ENCODE data around the gene CNKSR3.

The CNKSR3 gene

DNA sequence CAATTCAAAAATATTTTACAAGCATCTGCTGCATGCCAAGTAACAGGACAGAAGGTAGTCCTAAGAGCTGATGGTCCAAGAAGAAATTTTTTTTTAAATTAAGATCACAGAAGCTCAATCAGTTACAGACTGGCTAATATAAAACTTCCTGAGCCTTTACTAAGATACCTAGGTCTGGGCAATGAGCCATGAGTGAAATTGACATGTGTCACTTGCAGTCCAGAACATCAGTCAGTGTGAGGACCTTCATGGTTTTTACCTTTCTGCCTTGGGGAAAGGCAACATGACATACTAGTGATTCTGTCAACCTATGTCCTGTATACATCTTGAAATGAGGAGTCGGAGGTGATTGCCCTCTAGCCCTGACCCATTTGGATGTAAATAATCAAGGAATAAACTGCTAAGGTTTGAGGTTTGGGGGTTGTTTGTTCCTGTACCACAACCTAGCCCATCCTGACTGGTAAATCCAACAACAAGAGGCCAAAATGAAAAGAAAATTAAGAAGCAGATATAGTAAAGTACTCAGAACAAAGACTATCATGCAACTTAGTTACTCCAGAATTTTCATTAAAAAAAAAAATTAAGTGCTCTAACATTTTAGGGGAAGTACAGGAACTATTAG is 70.0 kb downstream of the CNKSR3 start:
- Histone ChIP-seq H3K36me3 (ENCODE audit: control insufficient read depth, insufficient read depth, low read length) (no peaks in the 10 kb centered on the region), H3K27ac (ENCODE audit: insufficient read depth, low read length, poor library complexity, severe bottlenecking) (no peak overlapping the region), H3K4me3 (ENCODE audit: insufficient read depth, low read depth, low read length, poor library complexity, severe bottlenecking) (no peak overlapping the region), H3K4me1 (ENCODE audit: control insufficient read depth, insufficient read depth, low read length, poor library complexity, severe bottlenecking) (no peaks in the 10 kb centered on the region), H3K27me3 (replicated peaks; ENCODE audit: control insufficient read depth, insufficient read depth, low read length, poor library complexity, severe bottlenecking) (no peaks in the 10 kb centered on the region), H3K9me3 (ENCODE audit: control insufficient read depth, low read length) (no peaks in the 10 kb centered on the region)
- no peak for DNase-seq

DNA sequence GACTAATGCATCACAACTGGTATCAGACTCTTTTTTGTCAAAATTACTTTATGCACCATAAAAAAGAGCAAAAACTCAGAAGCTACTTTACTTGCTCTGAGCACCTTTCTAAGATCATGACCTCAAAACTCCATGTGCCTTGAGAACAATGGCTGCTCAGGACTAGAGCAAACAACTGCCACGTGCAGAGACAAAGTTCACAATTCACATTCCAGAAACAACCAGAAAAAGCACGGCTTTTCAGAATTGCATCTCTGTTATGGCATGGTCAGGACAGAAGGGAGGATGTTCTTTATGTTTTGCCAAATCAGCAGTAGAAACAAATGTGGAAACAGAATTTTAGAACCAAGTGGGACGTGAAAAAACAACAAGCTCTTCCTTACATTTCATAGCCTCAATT is 70.5 kb downstream of the CNKSR3 start:
- Histone ChIP-seq H3K4me3 (ENCODE audit: insufficient read depth, low read depth, low read length, poor library complexity, severe bottlenecking) (no peak overlapping the region), H3K36me3 (ENCODE audit: control insufficient read depth, insufficient read depth, low read length) (no peaks in the 10 kb centered on the region), H3K27me3 (replicated peaks; ENCODE audit: control insufficient read depth, insufficient read depth, low read length, poor library complexity, severe bottlenecking) (no peaks in the 10 kb centered on the region), H3K9me3 (ENCODE audit: control insufficient read depth, low read length) (no peaks in the 10 kb centered on the region), H3K4me1 (ENCODE audit: control insufficient read depth, insufficient read depth, low read length, poor library complexity, severe bottlenecking) (no peaks in the 10 kb centered on the region), H3K27ac (ENCODE audit: insufficient read depth, low read length, poor library complexity, severe bottlenecking) (no peak overlapping the region)
- DNase-seq, result no peak

- no peak for DNase-seq
- H3K9me3 ChIP-seq (ENCODE audit: control insufficient read depth, low read length), result no peaks in the 10 kb centered on the region
- no peaks in the 10 kb centered on the region for H3K4me1 ChIP-seq (ENCODE audit: control insufficient read depth, insufficient read depth, low read length, poor library complexity, severe bottlenecking)
- no peaks in the 10 kb centered on the region for H3K27me3 ChIP-seq (replicated peaks; ENCODE audit: control insufficient read depth, insufficient read depth, low read length, poor library complexity, severe bottlenecking)
- no peak overlapping the region for H3K27ac ChIP-seq (ENCODE audit: insufficient read depth, low read length, poor library complexity, severe bottlenecking)
- H3K4me3 ChIP-seq (ENCODE audit: insufficient read depth, low read depth, low read length, poor library complexity, severe bottlenecking), result no peak overlapping the region
- H3K36me3 ChIP-seq (ENCODE audit: control insufficient read depth, insufficient read depth, low read length), result no peaks in the 10 kb centered on the region
Measured at GRCh38 chr6:154438882-154439415, 71.5 kb downstream of the CNKSR3 start.

DNA sequence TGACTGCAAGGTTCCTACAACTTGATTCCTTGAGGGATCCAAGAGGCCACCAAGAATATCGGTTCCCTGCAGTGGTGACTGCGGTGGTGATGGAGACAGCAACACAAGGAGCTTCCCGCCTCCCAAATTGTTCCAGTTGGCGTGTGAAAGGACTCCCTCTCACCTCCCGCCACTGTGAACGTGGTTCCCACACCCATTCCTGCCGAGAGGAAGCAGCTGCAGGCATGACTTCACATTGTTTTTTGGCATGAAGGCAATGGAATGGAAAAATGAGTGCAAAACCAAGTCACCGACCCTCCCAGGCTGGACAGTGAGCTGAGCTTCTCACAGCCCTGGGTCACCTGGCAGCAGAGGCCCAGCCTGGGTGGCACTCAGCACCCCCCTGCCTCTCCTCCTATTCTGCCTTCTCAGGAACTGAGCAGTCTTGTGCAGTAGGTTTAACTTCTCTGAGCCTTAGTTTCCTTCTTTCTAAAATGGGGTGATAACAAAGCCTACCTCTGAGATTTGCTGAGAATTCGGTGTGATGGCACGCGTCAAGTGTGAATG is 75.0 kb downstream of the CNKSR3 start:
- no peaks in the 10 kb centered on the region for H3K27me3 ChIP-seq (replicated peaks; ENCODE audit: control insufficient read depth, insufficient read depth, low read length, poor library complexity, severe bottlenecking)
- no peaks in the 10 kb centered on the region for H3K4me1 ChIP-seq (ENCODE audit: control insufficient read depth, insufficient read depth, low read length, poor library complexity, severe bottlenecking)
- no peak for DNase-seq
- H3K36me3 ChIP-seq (ENCODE audit: control insufficient read depth, insufficient read depth, low read length), result no peaks in the 10 kb centered on the region
- H3K4me3 ChIP-seq (ENCODE audit: insufficient read depth, low read depth, low read length, poor library complexity, severe bottlenecking), result no peak overlapping the region
- H3K27ac ChIP-seq (ENCODE audit: insufficient read depth, low read length, poor library complexity, severe bottlenecking), result no peak overlapping the region
- no peaks in the 10 kb centered on the region for H3K9me3 ChIP-seq (ENCODE audit: control insufficient read depth, low read length)

DNA sequence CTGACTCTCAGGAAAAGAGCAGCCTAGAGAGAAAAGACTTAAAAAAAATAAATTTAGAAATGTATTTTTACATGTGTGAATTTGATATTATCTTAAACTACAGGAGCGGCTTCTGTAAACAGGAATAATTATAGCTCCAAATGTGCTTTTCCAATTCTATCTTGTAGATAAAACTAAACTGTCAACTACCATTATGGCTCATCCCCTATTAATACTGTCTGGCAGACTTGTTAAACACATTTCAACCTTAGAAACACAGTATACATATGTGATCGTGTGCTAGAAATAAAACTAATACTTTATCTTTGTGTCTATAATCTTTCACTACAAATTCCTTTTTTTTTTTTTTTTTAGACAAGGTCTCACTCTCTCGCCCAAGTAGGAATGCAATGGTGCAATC is 75.8 kb downstream of the CNKSR3 start:
- Histone ChIP-seq H3K27me3 (replicated peaks; ENCODE audit: control insufficient read depth, insufficient read depth, low read length, poor library complexity, severe bottlenecking) (no peaks in the 10 kb centered on the region), H3K4me3 (ENCODE audit: insufficient read depth, low read depth, low read length, poor library complexity, severe bottlenecking) (no peak overlapping the region), H3K4me1 (ENCODE audit: control insufficient read depth, insufficient read depth, low read length, poor library complexity, severe bottlenecking) (no peaks in the 10 kb centered on the region), H3K36me3 (ENCODE audit: control insufficient read depth, insufficient read depth, low read length) (no peaks in the 10 kb centered on the region), H3K27ac (ENCODE audit: insufficient read depth, low read length, poor library complexity, severe bottlenecking) (no peak overlapping the region), H3K9me3 (ENCODE audit: control insufficient read depth, low read length) (no peaks in the 10 kb centered on the region)
- DNase-seq, result no peak

DNA sequence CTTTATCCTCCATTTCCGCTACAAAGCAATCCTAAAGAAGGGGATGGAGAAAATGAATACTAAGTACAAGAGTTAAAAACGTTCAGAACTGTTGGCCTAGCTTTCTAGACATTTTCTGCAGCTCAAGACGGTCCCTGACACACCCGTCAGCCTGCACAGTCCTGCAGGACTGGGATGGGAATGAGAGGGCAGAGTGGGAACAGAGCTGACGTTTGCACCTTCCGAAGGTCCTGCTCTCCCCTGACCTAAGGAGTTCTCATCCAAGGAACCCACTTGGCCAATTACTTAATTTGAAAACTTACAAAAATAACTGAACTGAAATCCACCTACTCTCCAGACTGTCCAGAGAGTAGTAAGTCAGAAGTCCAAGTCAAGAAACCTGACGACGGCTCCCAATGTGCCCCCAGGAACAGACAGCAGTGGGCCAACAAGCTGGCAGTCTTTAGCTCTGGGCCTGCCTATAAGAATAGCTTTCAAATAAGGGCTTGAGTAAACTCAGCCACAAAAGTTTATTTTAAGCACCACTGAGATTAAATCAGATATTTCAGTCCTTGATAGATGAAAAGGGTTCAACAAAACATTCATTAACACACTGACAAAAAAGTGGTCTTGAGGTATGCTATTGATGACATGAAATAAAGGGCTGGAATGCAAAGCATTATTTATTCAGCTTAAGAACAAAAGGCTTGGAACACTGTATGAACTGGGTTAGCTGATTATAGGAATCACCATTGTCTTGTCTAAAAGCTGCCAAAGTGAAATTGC is 76.8 kb downstream of the CNKSR3 start:
- Histone ChIP-seq H3K4me1 (ENCODE audit: control insufficient read depth, insufficient read depth, low read length, poor library complexity, severe bottlenecking) (no peaks in the 10 kb centered on the region), H3K9me3 (ENCODE audit: control insufficient read depth, low read length) (no peaks in the 10 kb centered on the region), H3K27me3 (replicated peaks; ENCODE audit: control insufficient read depth, insufficient read depth, low read length, poor library complexity, severe bottlenecking) (no peaks in the 10 kb centered on the region), H3K36me3 (ENCODE audit: control insufficient read depth, insufficient read depth, low read length) (no peaks in the 10 kb centered on the region), H3K4me3 (ENCODE audit: insufficient read depth, low read depth, low read length, poor library complexity, severe bottlenecking) (no peak overlapping the region), H3K27ac (ENCODE audit: insufficient read depth, low read length, poor library complexity, severe bottlenecking) (no peak overlapping the region)
- DNase-seq, result no peak

DNA sequence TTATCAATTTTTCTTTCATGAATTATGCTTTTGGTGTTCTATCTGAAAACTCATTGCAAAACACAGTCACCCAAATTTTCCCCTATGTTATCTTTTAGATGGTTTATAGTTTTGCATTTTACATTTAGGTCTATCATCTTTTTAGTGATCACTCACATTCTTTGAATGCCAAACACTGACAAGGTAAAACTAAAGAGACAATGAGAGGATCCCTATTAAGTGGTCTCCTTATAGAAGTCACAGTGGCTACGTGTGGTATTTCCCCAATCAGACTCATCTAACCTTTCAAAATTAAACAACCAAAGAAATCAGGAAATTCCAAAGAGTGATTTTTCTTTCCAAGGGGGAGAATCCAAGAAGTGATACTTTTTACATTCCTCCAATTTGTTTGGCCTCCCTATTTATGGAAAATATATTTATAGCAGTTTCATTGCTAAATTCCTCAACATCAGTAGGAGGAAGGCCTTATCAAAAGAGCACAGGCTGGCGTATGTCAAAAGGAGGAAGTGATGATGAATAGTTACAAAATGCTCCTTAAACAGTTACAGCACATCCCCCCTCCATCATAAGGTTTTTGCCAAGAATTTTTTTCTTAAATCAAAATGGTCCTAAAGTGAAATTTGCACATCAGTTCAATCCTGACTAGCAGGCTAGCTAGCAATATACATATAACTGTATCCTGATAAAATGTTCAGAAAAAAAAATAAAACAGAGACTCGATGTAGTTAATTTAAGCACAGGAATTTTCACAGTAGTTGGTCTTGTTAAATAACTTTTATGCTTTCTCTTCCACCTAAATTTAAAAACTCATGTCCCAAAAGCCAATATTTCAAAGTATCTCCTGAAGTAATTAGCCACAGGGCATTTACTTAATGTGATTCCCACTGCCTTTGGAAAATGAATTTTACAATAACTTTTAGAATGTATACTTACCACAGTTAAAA is 77.7 kb downstream of the CNKSR3 start:
- Histone ChIP-seq H3K4me3 (ENCODE audit: insufficient read depth, low read depth, low read length, poor library complexity, severe bottlenecking) (no peak overlapping the region), H3K9me3 (ENCODE audit: control insufficient read depth, low read length) (no peaks in the 10 kb centered on the region), H3K36me3 (ENCODE audit: control insufficient read depth, insufficient read depth, low read length) (no peaks in the 10 kb centered on the region), H3K27ac (ENCODE audit: insufficient read depth, low read length, poor library complexity, severe bottlenecking) (no peak overlapping the region), H3K4me1 (ENCODE audit: control insufficient read depth, insufficient read depth, low read length, poor library complexity, severe bottlenecking) (no peaks in the 10 kb centered on the region), H3K27me3 (replicated peaks; ENCODE audit: control insufficient read depth, insufficient read depth, low read length, poor library complexity, severe bottlenecking) (no peaks in the 10 kb centered on the region)
- no peak for DNase-seq

- no peak for DNase-seq
- H3K4me3 ChIP-seq (ENCODE audit: insufficient read depth, low read depth, low read length, poor library complexity, severe bottlenecking), result no peak overlapping the region
- H3K27ac ChIP-seq (ENCODE audit: insufficient read depth, low read length, poor library complexity, severe bottlenecking), result no peak overlapping the region
- H3K9me3 ChIP-seq (ENCODE audit: control insufficient read depth, low read length), result no peaks in the 10 kb centered on the region
- no peaks in the 10 kb centered on the region for H3K36me3 ChIP-seq (ENCODE audit: control insufficient read depth, insufficient read depth, low read length)
- no peaks in the 10 kb centered on the region for H3K27me3 ChIP-seq (replicated peaks; ENCODE audit: control insufficient read depth, insufficient read depth, low read length, poor library complexity, severe bottlenecking)
- H3K4me1 ChIP-seq (ENCODE audit: control insufficient read depth, insufficient read depth, low read length, poor library complexity, severe bottlenecking), result no peaks in the 10 kb centered on the region
Measured at GRCh38 chr6:154430481-154430919, 80.0 kb downstream of the CNKSR3 start.

- H3K27ac ChIP-seq (ENCODE audit: insufficient read depth, low read length, poor library complexity, severe bottlenecking), result no peak overlapping the region
- H3K36me3 ChIP-seq (ENCODE audit: control insufficient read depth, insufficient read depth, low read length), result no peaks in the 10 kb centered on the region
- no peak for DNase-seq
- H3K4me3 ChIP-seq (ENCODE audit: insufficient read depth, low read depth, low read length, poor library complexity, severe bottlenecking), result no peak overlapping the region
- no peaks in the 10 kb centered on the region for H3K9me3 ChIP-seq (ENCODE audit: control insufficient read depth, low read length)
- H3K27me3 ChIP-seq (replicated peaks; ENCODE audit: control insufficient read depth, insufficient read depth, low read length, poor library complexity, severe bottlenecking), result no peaks in the 10 kb centered on the region
- H3K4me1 ChIP-seq (ENCODE audit: control insufficient read depth, insufficient read depth, low read length, poor library complexity, severe bottlenecking), result no peaks in the 10 kb centered on the region
Measured at GRCh38 chr6:154429711-154430110, 80.8 kb downstream of the CNKSR3 start.
